HG03280 (cell line): ENCODE data around the gene ERVMER34-1.

Source experiments
- ATAC-seq: cut with Tn5 transposase; IDR thresholded peaks from one replicate; pipeline ENCODE4 v1.9.1; 2021; ENCODE audit warnings: mild to moderate bottlenecking, moderate library complexity; ENCODE audit not compliant: unreplicated experiment

The ERVMER34-1 gene

GRCh38 chr4:52750819-52751486 lies at the start of gene ERVMER34-1:
Gene ERVMER34-1, minus strand, starts transcription at chr4:52751425. Its CDS starts 5,905 bp downstream, at chr4:52745520.
- ATAC-seq: no peak

- ATAC-seq: no peak
These were observed 48.6 kb upstream of the ERVMER34-1 start for GRCh38 chr4:52799813-52800212.

GRCh38 chr4:52795533-52795932 lies 44.3 kb upstream of the ERVMER34-1 start:
- no peak for ATAC-seq

- ATAC-seq: no peak
These were observed 40.7 kb upstream of the ERVMER34-1 start for GRCh38 chr4:52791936-52792335.

GRCh38 chr4:52789774-52790173 lies 38.5 kb upstream of the ERVMER34-1 start:
- ATAC-seq: no peak

- no peak for ATAC-seq
These were observed 37.6 kb upstream of the ERVMER34-1 start for GRCh38 chr4:52788806-52789205.

- ATAC-seq: no peak
These were observed 31.8 kb upstream of the ERVMER34-1 start for GRCh38 chr4:52783069-52783468.

- ATAC-seq: no peak
These were observed 29.6 kb upstream of the ERVMER34-1 start for GRCh38 chr4:52780617-52781354.

- no peak for ATAC-seq
These were observed 29.0 kb upstream of the ERVMER34-1 start for GRCh38 chr4:52780206-52780605.

- ATAC-seq: no peak
These were observed 9.0 kb upstream of the ERVMER34-1 start for GRCh38 chr4:52760256-52760655.

- no peak for ATAC-seq
These were observed 4.2 kb upstream of the ERVMER34-1 start for GRCh38 chr4:52755426-52755825.

GRCh38 chr4:52752936-52753335 lies 1.7 kb upstream of the ERVMER34-1 start:
- ATAC-seq: no peak

GRCh38 chr4:52751487-52751911 lies 274 bp upstream of the ERVMER34-1 start:
- no peak for ATAC-seq

- no peak for ATAC-seq
These were observed 1.0 kb downstream of the ERVMER34-1 start for GRCh38 chr4:52750213-52750612.

- no peak for ATAC-seq
These were observed 2.8 kb downstream of the ERVMER34-1 start for GRCh38 chr4:52748432-52748831.

- ATAC-seq: no peak
These were observed 6.6 kb downstream of the ERVMER34-1 start for GRCh38 chr4:52744588-52744987.

- no peak for ATAC-seq
These were observed 7.7 kb downstream of the ERVMER34-1 start for GRCh38 chr4:52743444-52744019.

GRCh38 chr4:52729586-52729985 lies 21.6 kb downstream of the ERVMER34-1 start:
- no peak for ATAC-seq

GRCh38 chr4:52728691-52729240 lies 22.5 kb downstream of the ERVMER34-1 start:
- ATAC-seq: no peak

- ATAC-seq: no peak
These were observed 24.2 kb downstream of the ERVMER34-1 start for GRCh38 chr4:52726826-52727580.
